ENCODE results near the gene CD36. TPM values are rescaled to one million over a fixed set of nuclear protein-coding genes. Genes with fewer than 3 reads are reported as not detected.

CD36 gene
- total RNA-seq, 6 donors from 2014 or later: 92.9 to 157 (median 111) TPM

DNA sequence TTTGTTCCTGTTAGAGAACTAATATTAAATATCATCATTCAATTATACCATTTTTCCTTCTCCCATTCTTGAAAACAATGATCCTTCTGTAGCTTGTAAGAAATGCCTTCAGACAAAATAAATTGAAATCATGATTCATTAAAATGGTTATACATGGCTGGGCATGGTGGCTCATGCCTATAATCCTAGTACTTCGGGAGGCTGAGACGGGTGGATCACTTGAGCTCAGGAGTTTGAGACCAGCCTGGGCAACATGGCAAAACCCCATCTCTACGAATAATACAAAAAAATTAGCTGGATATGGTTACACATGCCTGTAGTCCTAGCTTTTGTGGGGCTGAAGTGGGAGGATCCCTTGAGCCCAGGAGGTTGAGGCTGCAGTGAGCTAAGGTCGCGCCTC, 13.0 kb downstream of the CD36 start:
- no peaks in the 10 kb centered on the region for H3K27me3 ChIP-seq
- peaks cover 0 to 13% (median 4%) of the 10 kb centered on the region in 4 donors for H3K4me1 ChIP-seq
- H3K4me3 ChIP-seq: no peak overlapping the region
- no peaks in the 10 kb centered on the region for H3K36me3 ChIP-seq
- DNase-seq (no peak), ATAC-seq (ENCODE audit: low FRiP score in 2 of 2) (no peak)
- H3K27ac ChIP-seq: no peak overlapping the region
- WGBS, 2 donors: 95 to 97% methylated on average over 5 of the region's 5 CpGs
- TF ChIP-seq EP300 (IDR thresholded peaks at IDR 0.05) (no peak), POLR2A (IDR thresholded peaks at IDR 0.05) (no peak), POLR2AphosphoS5 (IDR thresholded peaks at IDR 0.05) (no peak)
- TF ChIP-seq, protein P1, sequence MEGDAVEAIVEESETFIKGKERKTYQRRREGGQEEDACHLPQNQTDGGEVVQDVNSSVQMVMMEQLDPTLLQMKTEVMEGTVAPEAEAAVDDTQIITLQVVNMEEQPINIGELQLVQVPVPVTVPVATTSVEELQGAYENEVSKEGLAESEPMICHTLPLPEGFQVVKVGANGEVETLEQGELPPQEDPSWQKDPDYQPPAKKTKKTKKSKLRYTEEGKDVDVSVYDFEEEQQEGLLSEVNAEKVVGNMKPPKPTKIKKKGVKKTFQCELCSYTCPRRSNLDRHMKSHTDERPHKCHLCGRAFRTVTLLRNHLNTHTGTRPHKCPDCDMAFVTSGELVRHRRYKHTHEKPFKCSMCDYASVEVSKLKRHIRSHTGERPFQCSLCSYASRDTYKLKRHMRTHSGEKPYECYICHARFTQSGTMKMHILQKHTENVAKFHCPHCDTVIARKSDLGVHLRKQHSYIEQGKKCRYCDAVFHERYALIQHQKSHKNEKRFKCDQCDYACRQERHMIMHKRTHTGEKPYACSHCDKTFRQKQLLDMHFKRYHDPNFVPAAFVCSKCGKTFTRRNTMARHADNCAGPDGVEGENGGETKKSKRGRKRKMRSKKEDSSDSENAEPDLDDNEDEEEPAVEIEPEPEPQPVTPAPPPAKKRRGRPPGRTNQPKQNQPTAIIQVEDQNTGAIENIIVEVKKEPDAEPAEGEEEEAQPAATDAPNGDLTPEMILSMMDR (IDR thresholded peaks at IDR 0.05): no peak
- H3K9me3 ChIP-seq: no peaks in the 10 kb centered on the region

- peaks cover 0 to 13% (median 6%) of the 10 kb centered on the region in 4 donors for H3K4me1 ChIP-seq
- ATAC-seq (ENCODE audit: low FRiP score in 2 of 2) (no peak), DNase-seq (no peak)
- TF ChIP-seq POLR2A (IDR thresholded peaks at IDR 0.05) (no peak), EP300 (IDR thresholded peaks at IDR 0.05) (no peak), POLR2AphosphoS5 (IDR thresholded peaks at IDR 0.05) (no peak)
- TF ChIP-seq, protein P1 (IDR thresholded peaks at IDR 0.05): no peak
- no peak overlapping the region for H3K4me3 ChIP-seq
- H3K27ac ChIP-seq: no peak overlapping the region
- H3K27me3 ChIP-seq: no peaks in the 10 kb centered on the region
- 78 to 87% methylated on average over 1 of the region's 1 CpG for WGBS, 2 donors
- H3K9me3 ChIP-seq: no peaks in the 10 kb centered on the region
- H3K36me3 ChIP-seq: no peaks in the 10 kb centered on the region
Observed at GRCh38 chr7:80653244-80653643, 14.8 kb downstream of the CD36 start.

DNA sequence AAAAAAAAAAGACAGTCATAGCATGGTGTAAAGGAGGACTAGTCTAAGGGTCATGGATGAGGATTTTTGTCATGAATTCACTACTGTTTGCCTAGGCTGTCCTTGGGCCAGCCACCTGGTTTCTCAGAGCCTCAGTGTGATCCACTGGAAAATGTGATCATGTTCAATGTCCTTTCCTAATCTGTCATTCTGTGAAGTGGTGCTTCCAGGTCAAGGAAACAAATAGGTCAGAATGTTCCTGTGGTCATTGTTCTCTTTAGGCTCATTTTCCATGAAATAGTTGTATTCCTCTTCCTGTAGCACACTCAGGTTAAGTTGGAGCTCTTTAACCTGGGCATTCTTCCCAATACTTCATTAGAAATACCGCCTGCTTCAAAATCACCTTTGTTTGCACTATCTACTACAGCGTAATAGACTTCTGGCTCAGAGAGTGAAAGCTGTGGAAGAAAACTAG, 16.5 kb downstream of the CD36 start:
- Histone ChIP-seq H3K4me3 (no peak overlapping the region), H3K4me1 (peaks cover 5 to 18% (median 9%) of the 10 kb centered on the region in 4 donors), H3K9me3 (no peaks in the 10 kb centered on the region), H3K27me3 (no peaks in the 10 kb centered on the region), H3K27ac (peak overlapping the region in 3 of 4 donors; percentile 4 to 61 (median 27)), H3K36me3 (no peaks in the 10 kb centered on the region)
- TF ChIP-seq POLR2AphosphoS5 (IDR thresholded peaks at IDR 0.05): peak in 1 of 2 donors; percentile 48
- TF ChIP-seq POLR2A (IDR thresholded peaks at IDR 0.05): no peak
- TF ChIP-seq EP300 (IDR thresholded peaks at IDR 0.05): peak in 2 of 4 donors; percentile 9 to 41
- DNase-seq: no peak
- peak; percentile 53 to 85 for ATAC-seq (ENCODE audit: low FRiP score in 2 of 2)
- 63 to 67% methylated on average over 2 of the region's 2 CpGs for WGBS, 2 donors

DNA sequence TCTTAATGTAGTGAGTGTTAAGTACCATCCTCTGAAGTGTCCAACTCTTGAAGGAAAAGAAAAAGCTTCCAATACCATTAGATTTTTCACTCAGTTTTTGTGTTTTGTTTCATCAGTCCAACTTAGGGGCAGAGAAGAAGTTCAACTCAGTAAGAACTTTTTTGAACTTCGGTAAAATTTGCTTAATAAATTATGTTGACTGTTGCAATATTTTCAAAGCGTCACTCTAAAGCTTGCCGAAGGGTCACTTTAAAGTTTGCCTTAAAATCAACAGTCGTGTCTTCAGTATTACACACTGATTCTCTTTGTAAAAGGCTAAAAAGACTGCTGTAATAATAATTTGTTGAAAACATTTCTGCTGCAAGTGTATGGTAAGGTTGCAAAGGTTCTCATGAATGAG, 17.6 kb downstream of the CD36 start:
- TF ChIP-seq POLR2A (IDR thresholded peaks at IDR 0.05) (no peak), EP300 (IDR thresholded peaks at IDR 0.05) (no peak), POLR2AphosphoS5 (IDR thresholded peaks at IDR 0.05) (no peak)
- TF ChIP-seq, protein P1 (IDR thresholded peaks at IDR 0.05): no peak
- WGBS, 2 donors: 65 to 72% methylated on average over 4 of the region's 4 CpGs
- H3K9me3 ChIP-seq: no peaks in the 10 kb centered on the region
- peaks cover 5 to 18% (median 9%) of the 10 kb centered on the region in 4 donors for H3K4me1 ChIP-seq
- peak overlapping the region in 2 of 4 donors; percentile 18 to 61 for H3K27ac ChIP-seq
- ATAC-seq (ENCODE audit: low FRiP score in 2 of 2) (no peak), DNase-seq (no peak)
- no peak overlapping the region for H3K4me3 ChIP-seq
- H3K36me3 ChIP-seq: no peaks in the 10 kb centered on the region
- no peaks in the 10 kb centered on the region for H3K27me3 ChIP-seq

DNA sequence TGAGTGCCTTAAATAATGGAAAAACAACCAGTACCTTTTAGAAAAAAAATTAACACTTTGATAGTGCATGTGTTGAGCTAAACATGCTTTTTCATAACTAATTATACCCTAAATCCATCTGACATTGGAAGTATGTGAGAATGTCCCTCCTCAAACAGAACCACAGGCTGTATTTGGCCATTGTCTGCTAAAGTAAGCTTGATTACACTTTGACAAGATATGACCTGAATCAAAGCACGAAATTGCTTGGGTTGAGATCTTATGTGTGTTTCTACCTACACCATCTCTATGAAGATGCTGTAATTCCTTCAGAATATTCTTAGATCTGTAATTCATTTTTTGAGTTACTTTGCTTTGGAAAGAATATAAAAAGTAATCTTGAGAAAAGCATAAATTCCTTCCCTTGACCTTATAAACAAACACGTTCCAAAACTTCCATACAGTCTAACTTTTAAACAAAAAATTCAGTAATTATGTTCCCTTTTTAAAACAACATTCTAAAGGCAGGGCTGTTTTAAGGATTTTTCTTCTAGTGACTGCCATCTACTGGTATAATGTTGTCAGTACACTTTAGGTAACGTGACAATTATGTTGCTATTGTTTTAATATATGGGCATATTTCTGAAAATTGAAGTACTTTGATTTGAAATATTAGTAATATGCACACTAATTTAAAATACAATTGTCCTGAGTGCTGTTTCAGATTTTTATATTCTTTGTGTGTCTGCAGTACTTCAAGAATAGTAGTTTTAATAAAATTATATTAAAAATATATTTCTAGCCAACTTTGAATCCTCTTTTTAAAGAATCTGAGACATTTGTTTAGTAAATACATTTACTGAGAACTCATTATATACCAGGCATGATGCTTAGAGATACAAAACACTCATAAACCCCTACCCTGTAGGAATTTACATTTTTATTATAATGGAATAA, 20.9 kb downstream of the CD36 start:
- TF ChIP-seq, protein P1 (IDR thresholded peaks at IDR 0.05): peak; percentile 29 to 78 (median 68)
- no peak for TF ChIP-seq EP300 (IDR thresholded peaks at IDR 0.05)
- 6 to 9% methylated on average over 3 of the region's 3 CpGs for WGBS, 2 donors
- DNase-seq (no peak), ATAC-seq (ENCODE audit: low FRiP score in 2 of 2) (peak in 1 of 2 donors; percentile 74)
- peak overlapping the region in 1 of 4 donors; percentile 2 for H3K27ac ChIP-seq
- no peak overlapping the region for H3K4me3 ChIP-seq
- no peaks in the 10 kb centered on the region for H3K27me3 ChIP-seq
- H3K4me1 ChIP-seq: peaks cover 5 to 15% (median 9%) of the 10 kb centered on the region in 4 donors
- H3K9me3 ChIP-seq: no peaks in the 10 kb centered on the region
- H3K36me3 ChIP-seq: peaks cover 0 to 4% (median 0%) of the 10 kb centered on the region in 4 donors

All from upper lobe of left lung (tissue), 6 donors.